Measurements from ENCODE around the gene PRDM8. TPM values are rescaled to one million over a fixed set of nuclear protein-coding genes. Genes with fewer than 3 reads are reported as not detected.
"Not testable (repeated sequence)": the region's sequence is repeated elsewhere in the genome, so short reads cannot be mapped to it uniquely, and the experiment has no call there.

The PRDM8 gene
- total RNA-seq, 1 experiment from 2014 or later, result 0.09 TPM

GRCh38 chr4:80243274-80244018 is 46.1 kb downstream of the PRDM8 start:
- BruUV-seq (replicated peaks), result no TSS peak
- no peaks in the 10 kb centered on the region for H3K9me3 ChIP-seq (ENCODE audit: low read depth, low read length, poor library complexity, severe bottlenecking)
- ChIA-PET POLR2A (ENCODE audit: low non-redundant PET) (no interaction called here), CTCF (no interaction called here)
- no peaks in the 10 kb centered on the region for H3K27me3 ChIP-seq (replicated peaks; ENCODE audit: insufficient read depth, low read depth, low read length, poor library complexity)
- intact Hi-C loops (cut with micrococcal nuclease; ENCODE audit: unreplicated experiment), result no loop called here
- no peak overlapping the region for H3K4me3 ChIP-seq (ENCODE audit: low read depth, low read length, poor library complexity, severe bottlenecking)
- no peak overlapping the region for H3K27ac ChIP-seq (ENCODE audit: low read depth, low read length, poor library complexity, severe bottlenecking)
- no peaks in the 10 kb centered on the region for H3K36me3 ChIP-seq (ENCODE audit: insufficient read depth, low read length, poor library complexity, severe bottlenecking)
- TF ChIP-seq EZH2 (IDR thresholded peaks at IDR 0.05; ENCODE audit: borderline replicate concordance, low read depth, low read length, poor library complexity, severe bottlenecking) (no peak), CTCF (conservative IDR thresholded peaks at IDR 0.05; ENCODE audit: low read depth, low read length) (no peak)
- H3K4me1 ChIP-seq (ENCODE audit: insufficient read depth, low read length, poor library complexity, severe bottlenecking), result no peaks in the 10 kb centered on the region
- no peak for DNase-seq (ENCODE audit: low spot score)

- H3K4me3 ChIP-seq (ENCODE audit: low read depth, low read length, poor library complexity, severe bottlenecking); H3K36me3 ChIP-seq (ENCODE audit: insufficient read depth, low read length, poor library complexity, severe bottlenecking); CTCF ChIA-PET; POLR2A ChIA-PET (ENCODE audit: low non-redundant PET); H3K9me3 ChIP-seq (ENCODE audit: low read depth, low read length, poor library complexity, severe bottlenecking); BruUV-seq (replicated peaks); H3K27me3 ChIP-seq (replicated peaks; ENCODE audit: insufficient read depth, low read depth, low read length, poor library complexity); H3K4me1 ChIP-seq (ENCODE audit: insufficient read depth, low read length, poor library complexity, severe bottlenecking); DNase-seq (ENCODE audit: low spot score); H3K27ac ChIP-seq (ENCODE audit: low read depth, low read length, poor library complexity, severe bottlenecking); intact Hi-C loops (cut with micrococcal nuclease; ENCODE audit: unreplicated experiment): not testable (repeated sequence)
Observed at GRCh38 chr4:80247484-80247883, 50.2 kb downstream of the PRDM8 start.

GRCh38 chr4:80249144-80249543 is 51.8 kb downstream of the PRDM8 start:
- intact Hi-C loops (cut with micrococcal nuclease; ENCODE audit: unreplicated experiment), result no loop called here
- H3K4me3 ChIP-seq (ENCODE audit: low read depth, low read length, poor library complexity, severe bottlenecking), result no peak overlapping the region
- BruUV-seq (replicated peaks), result no TSS peak
- H3K4me1 ChIP-seq (ENCODE audit: insufficient read depth, low read length, poor library complexity, severe bottlenecking), result no peaks in the 10 kb centered on the region
- ChIA-PET CTCF (no interaction called here), POLR2A (ENCODE audit: low non-redundant PET) (no interaction called here)
- no peak for TF ChIP-seq CTCF (conservative IDR thresholded peaks at IDR 0.05; ENCODE audit: low read depth, low read length)
- TF ChIP-seq EZH2 (IDR thresholded peaks at IDR 0.05; ENCODE audit: borderline replicate concordance, low read depth, low read length, poor library complexity, severe bottlenecking), result no peak
- H3K27me3 ChIP-seq (replicated peaks; ENCODE audit: insufficient read depth, low read depth, low read length, poor library complexity), result peaks cover 3% of the 10 kb centered on the region
- H3K27ac ChIP-seq (ENCODE audit: low read depth, low read length, poor library complexity, severe bottlenecking), result no peak overlapping the region
- no peak for DNase-seq (ENCODE audit: low spot score)
- H3K36me3 ChIP-seq (ENCODE audit: insufficient read depth, low read length, poor library complexity, severe bottlenecking), result no peaks in the 10 kb centered on the region
- H3K9me3 ChIP-seq (ENCODE audit: low read depth, low read length, poor library complexity, severe bottlenecking), result no peaks in the 10 kb centered on the region

- Histone ChIP-seq H3K4me3 (ENCODE audit: low read depth, low read length, poor library complexity, severe bottlenecking) (no peak overlapping the region), H3K9me3 (ENCODE audit: low read depth, low read length, poor library complexity, severe bottlenecking) (no peaks in the 10 kb centered on the region), H3K4me1 (ENCODE audit: insufficient read depth, low read length, poor library complexity, severe bottlenecking) (no peaks in the 10 kb centered on the region), H3K27ac (ENCODE audit: low read depth, low read length, poor library complexity, severe bottlenecking) (no peak overlapping the region), H3K27me3 (replicated peaks; ENCODE audit: insufficient read depth, low read depth, low read length, poor library complexity) (peaks cover 17% of the 10 kb centered on the region), H3K36me3 (ENCODE audit: insufficient read depth, low read length, poor library complexity, severe bottlenecking) (no peaks in the 10 kb centered on the region)
- ChIA-PET CTCF (no interaction called here), POLR2A (ENCODE audit: low non-redundant PET) (no interaction called here)
- DNase-seq (ENCODE audit: low spot score), result no peak
- intact Hi-C loops (cut with micrococcal nuclease; ENCODE audit: unreplicated experiment), result no loop called here
- BruUV-seq (replicated peaks), result no TSS peak
- TF ChIP-seq EZH2 (IDR thresholded peaks at IDR 0.05; ENCODE audit: borderline replicate concordance, low read depth, low read length, poor library complexity, severe bottlenecking), result no peak
- no peak for TF ChIP-seq CTCF (conservative IDR thresholded peaks at IDR 0.05; ENCODE audit: low read depth, low read length)
Observed at GRCh38 chr4:80252427-80252826, 55.1 kb downstream of the PRDM8 start.

Measured in A673 (cell line).